ENCODE data around the gene TNFSF12. TPM values are rescaled to one million over a fixed set of nuclear protein-coding genes. Genes with fewer than 3 reads are reported as not detected.

TNFSF12 gene
- polyA plus RNA-seq, 1 experiment: 49.5 TPM

DNA sequence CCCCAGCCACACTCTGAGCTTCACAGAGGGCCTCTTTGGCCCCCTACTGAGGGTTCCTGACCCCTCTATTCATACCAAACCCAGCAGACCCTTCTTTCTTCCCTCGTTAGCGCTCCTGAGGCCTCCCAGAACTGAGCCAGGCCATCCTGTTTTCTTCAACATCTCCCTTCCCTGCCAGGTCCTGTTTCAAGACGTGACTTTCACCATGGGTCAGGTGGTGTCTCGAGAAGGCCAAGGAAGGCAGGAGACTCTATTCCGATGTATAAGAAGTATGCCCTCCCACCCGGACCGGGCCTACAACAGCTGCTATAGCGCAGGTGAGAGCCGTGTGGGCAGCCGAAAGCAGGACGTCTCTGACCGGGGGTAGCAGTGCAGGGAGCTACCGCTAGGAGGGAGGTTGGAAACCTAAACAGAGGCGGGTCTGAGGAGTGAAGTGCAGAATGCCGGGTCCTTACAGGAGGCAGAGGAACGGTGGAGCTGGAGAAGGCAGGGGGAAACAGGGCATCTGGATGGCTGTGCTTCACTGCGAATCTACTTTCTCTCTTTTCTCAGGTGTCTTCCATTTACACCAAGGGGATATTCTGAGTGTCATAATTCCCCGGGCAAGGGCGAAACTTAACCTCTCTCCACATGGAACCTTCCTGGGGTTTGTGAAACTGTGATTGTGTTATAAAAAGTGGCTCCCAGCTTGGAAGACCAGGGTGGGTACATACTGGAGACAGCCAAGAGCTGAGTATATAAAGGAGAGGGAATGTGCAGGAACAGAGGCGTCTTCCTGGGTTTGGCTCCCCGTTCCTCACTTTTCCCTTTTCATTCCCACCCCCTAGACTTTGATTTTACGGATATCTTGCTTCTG is 11.5 kb downstream of the TNFSF12 start:
- ChIA-PET POLR2A (interaction anchor here (0.6 to 1.1 kb wide), 7 partner anchors 74 to 272 kb away, joined by 3 to 5 read pairs (median 3); partner anchors contain the start of genes NEURL4 and SPEM2), CTCF (interaction anchor here (0.6 to 3.7 kb wide), 62 partner anchors 10 to 514 kb away, joined by 3 to 95 read pairs (median 4); partner anchors contain the start of genes MPDU1, PHF23, SAT2 and SPEM1)
- peak overlapping the region; percentile 85; the same call in 1 of the 2 replicates for H3K4me3 ChIP-seq (ENCODE audit: low read depth, low read length)
- TF ChIP-seq, protein P1, sequence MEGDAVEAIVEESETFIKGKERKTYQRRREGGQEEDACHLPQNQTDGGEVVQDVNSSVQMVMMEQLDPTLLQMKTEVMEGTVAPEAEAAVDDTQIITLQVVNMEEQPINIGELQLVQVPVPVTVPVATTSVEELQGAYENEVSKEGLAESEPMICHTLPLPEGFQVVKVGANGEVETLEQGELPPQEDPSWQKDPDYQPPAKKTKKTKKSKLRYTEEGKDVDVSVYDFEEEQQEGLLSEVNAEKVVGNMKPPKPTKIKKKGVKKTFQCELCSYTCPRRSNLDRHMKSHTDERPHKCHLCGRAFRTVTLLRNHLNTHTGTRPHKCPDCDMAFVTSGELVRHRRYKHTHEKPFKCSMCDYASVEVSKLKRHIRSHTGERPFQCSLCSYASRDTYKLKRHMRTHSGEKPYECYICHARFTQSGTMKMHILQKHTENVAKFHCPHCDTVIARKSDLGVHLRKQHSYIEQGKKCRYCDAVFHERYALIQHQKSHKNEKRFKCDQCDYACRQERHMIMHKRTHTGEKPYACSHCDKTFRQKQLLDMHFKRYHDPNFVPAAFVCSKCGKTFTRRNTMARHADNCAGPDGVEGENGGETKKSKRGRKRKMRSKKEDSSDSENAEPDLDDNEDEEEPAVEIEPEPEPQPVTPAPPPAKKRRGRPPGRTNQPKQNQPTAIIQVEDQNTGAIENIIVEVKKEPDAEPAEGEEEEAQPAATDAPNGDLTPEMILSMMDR (IDR thresholded peaks at IDR 0.05; ENCODE audit: insufficient read depth, low read depth, low read length): peak; percentile 82
- H3K36me3 ChIP-seq (ENCODE audit: control insufficient read depth, insufficient read depth, low read length): peaks cover 10% of the 10 kb centered on the region
- DNase-seq (ENCODE audit: low read depth): no peak
- no peaks in the 10 kb centered on the region for H3K27me3 ChIP-seq (ENCODE audit: control insufficient read depth, insufficient read depth, low read length)

DNA sequence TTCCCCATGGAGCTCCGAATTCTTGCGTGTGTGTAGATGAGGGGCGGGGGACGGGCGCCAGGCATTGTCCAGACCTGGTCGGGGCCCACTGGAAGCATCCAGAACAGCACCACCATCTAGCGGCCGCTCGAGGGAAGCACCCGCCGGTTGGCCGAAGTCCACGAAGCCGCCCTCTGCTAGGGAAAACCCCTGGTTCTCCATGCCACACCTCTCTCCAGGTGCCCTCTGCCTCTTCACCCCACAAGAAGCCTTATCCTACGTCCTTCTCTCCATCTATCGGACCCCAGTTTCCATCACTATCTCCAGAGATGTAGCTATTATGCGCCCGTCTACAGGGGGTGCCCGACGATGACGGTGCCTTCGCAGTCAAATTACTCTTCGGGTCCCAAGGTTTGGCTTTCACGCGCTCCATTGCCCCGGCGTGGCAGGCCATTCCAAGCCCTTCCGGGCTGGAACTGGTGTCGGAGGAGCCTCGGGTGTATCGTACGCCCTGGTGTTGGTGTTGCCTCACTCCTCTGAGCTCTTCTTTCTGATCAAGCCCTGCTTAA is 12.2 kb downstream of the TNFSF12 start:
- H3K4me3 ChIP-seq (ENCODE audit: low read depth, low read length): peak overlapping the region; percentile 85
- ChIA-PET CTCF (interaction anchor here (0.6 to 3.7 kb wide), 60 partner anchors 9 to 515 kb away, joined by 3 to 95 read pairs (median 4); partner anchors contain the start of genes MPDU1, SAT2, SPEM1 and TMEM102), POLR2A (interaction anchor here (0.6 to 1.1 kb wide), 8 partner anchors 13 to 273 kb away, joined by 3 to 5 read pairs (median 3); partner anchors contain the start of genes NEURL4 and SPEM2)
- no peak for DNase-seq (ENCODE audit: low read depth)
- no peaks in the 10 kb centered on the region for H3K27me3 ChIP-seq (ENCODE audit: control insufficient read depth, insufficient read depth, low read length)
- TF ChIP-seq, protein P1 (IDR thresholded peaks at IDR 0.05; ENCODE audit: insufficient read depth, low read depth, low read length): peak; percentile 92
- peaks cover 13% of the 10 kb centered on the region for H3K36me3 ChIP-seq (ENCODE audit: control insufficient read depth, insufficient read depth, low read length)

DNA sequence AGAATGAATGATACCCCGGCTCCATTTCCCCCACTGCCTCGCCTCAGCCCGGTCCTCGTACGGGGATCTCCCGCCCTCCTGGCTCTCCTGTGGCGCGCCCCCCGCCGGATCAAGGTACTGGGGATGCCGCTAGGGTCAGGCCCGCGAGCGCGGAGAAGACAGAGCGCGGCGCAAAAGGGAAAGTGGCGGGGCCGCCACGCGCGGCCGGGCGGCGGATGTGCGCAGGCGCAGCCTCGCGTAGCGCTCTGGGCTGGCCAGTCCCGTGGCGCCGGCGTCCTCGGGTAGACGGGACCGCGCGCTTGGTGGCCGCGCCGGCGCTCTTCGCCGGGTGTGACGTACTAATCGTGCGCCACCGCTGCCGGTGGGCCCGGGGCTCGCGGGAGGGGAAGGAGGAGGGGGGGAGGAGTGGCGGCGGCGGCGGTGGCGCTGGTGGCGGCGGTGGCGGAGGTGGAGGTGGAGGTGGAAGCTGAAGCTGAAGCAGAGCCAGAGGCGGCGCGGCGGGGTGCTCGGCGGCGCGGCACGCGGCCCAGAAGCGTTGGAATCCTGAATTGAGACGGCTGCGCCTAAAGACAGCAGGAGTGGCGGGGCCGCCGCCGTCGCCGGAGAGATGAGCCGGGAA is 12.8 kb downstream of the TNFSF12 start, which contains the start of gene SENP3:
Gene SENP3, plus strand, starts transcription at position 331 of the 619 bp plus-strand sequence. CDS start 1,158 bp downstream, outside the sequence.
- ChIA-PET POLR2A (interaction anchor here (0.6 to 1.1 kb wide), 2 partner anchors 13 to 232 kb away, joined by 3 read pairs; partner anchors contain the start of gene NEURL4), CTCF (interaction anchor here (0.8 to 3.7 kb wide), 29 partner anchors 9 to 516 kb away, joined by 3 to 95 read pairs (median 7); partner anchors contain the start of genes MPDU1, SAT2, TMEM102 and TMEM256)
- Histone ChIP-seq H3K36me3 (ENCODE audit: control insufficient read depth, insufficient read depth, low read length) (peaks cover 13% of the 10 kb centered on the region), H3K27me3 (ENCODE audit: control insufficient read depth, insufficient read depth, low read length) (no peaks in the 10 kb centered on the region), H3K4me3 (ENCODE audit: low read depth, low read length) (peak within 1 kb of the TSS; percentile 85)
- TF ChIP-seq, protein P1 (IDR thresholded peaks at IDR 0.05; ENCODE audit: insufficient read depth, low read depth, low read length): no peak
- no peak for DNase-seq (ENCODE audit: low read depth)

DNA sequence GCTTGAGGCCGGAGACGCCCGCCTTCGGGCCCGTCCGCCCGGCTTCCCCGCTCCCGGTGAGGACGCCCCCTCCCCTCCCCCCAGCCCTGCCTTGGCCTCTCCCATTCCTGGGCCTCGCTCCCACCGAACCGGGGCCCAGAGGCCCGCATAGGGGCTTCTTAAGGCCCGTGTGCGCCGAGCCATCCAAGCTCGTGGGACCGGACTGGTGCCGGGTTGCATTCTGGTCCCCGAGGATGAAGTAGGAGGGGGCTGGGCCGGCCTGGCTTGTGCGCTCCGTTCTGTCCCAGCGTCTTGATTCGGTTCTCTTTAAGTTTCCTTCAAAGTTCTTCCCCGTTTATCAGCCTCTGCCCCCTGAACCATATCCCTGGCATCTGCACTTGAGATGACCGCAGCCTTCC is 13.3 kb downstream of the TNFSF12 start:
- CTCF ChIA-PET: interaction anchor here (0.8 to 3.7 kb wide), 6 partner anchors 8 to 212 kb away, joined by 3 to 95 read pairs (median 16); partner anchors contain the start of genes SAT2 and TMEM102
- POLR2A ChIA-PET: no interaction called here
- TF ChIP-seq, protein P1 (IDR thresholded peaks at IDR 0.05; ENCODE audit: insufficient read depth, low read depth, low read length): no peak
- DNase-seq (ENCODE audit: low read depth): no peak
- peak overlapping the region; percentile 85 for H3K4me3 ChIP-seq (ENCODE audit: low read depth, low read length)
- no peaks in the 10 kb centered on the region for H3K27me3 ChIP-seq (ENCODE audit: control insufficient read depth, insufficient read depth, low read length)
- peaks cover 13% of the 10 kb centered on the region for H3K36me3 ChIP-seq (ENCODE audit: control insufficient read depth, insufficient read depth, low read length)
